HG02610 (cell line): ENCODE data around the gene GCHFR.

ENCODE experiments used
- ATAC-seq: cut with Tn5 transposase; IDR thresholded peaks from one replicate; pipeline ENCODE4 v1.9.1; 2021; ENCODE audit warnings: mild to moderate bottlenecking, moderate library complexity; ENCODE audit not compliant: unreplicated experiment

GCHFR gene

DNA sequence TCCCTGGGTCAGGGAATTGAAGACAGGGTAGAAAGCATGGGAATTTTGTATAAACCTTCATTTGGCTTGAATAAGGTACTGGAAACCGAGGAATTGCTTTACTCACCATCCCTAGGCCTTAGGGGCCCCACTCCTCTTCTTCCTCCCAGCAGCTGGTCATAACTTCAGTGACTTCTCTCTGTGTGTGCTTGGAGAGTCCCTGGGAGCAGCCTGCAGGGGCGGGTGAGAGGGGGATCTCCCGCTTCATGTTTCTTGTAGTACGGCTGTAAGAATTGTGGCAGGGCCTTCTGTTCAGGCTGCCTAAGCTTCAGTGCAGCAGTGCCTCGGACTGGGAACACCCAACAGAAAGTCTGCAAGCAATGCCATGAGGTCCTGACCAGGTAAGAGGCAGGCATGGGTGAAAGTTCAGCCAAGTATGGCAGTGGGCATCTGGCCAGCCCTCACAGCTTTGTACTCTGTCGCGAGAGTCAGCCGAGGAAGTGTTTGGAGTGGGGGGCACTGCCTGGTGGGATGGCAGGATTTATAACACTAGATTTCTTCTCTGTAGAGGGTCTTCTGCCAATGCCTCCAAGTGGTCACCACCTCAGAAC, 45.1 kb downstream of the GCHFR start:
- no peak for ATAC-seq

DNA sequence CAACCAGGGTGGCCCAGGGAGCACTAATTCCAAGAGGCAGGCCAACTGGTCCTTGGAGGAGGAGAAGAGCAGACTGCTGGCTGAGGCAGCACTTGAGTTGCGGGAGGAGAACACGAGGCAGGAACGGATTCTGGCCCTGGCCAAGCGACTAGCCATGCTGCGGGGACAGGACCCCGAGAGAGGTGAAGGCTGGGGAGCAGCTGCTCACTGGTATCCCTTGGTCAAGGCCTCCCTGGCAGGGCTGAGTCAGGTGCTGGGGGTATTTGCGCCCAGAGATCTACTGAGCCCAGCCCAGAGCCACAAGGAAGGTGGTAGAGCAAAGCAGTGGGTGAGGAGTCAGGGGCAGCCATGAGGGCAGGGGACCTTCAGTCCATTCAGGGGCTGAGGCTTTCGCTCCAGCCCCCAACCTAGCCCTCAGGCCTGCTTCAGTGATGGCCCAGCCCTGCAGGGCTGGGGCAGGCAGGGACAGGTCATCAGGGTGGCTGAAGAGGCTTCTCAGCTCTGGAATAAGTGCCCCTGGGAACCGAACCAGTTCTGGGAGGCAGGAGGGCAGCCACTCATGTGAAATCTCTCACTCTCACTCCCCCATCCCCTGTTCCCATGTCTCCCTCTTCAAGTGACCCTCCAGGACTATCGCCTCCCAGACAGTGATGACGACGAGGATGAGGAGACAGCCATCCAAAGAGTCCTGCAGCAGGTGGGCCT, 49.0 kb downstream of the GCHFR start:
- no peak for ATAC-seq

DNA sequence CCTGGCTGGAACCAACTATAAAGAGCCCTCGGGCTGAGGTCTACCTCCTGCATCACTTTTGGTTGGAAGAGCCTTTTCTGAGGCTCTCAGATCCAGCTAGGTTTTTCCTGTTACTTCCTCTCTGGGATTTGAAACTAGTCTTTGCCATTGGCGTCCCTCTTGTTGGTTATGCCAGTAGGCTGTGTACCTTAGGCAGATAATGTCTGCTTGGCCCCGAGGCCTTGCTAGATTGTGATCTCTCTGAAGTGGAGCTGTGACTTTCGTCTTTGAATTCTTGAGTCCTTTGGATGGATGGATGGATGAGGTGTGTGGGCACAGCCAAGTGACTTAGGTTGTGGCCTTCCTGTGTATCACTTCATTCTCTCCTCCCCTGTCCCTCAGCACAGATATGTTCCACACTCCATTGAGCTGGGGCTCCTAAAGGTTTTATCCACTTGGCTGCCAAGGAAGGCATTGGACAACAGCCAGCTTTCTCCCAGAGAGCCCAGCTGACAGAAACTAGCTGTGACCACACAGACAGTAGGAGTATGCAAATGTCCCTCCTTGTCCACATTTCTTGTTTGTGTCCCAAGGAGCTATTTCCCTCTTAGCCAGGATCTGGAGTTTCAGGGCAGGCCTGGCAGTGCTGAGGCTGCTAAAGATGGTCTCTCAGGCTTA, 51.3 kb downstream of the GCHFR start:
- no peak for ATAC-seq
